GM21390 (cell line): ENCODE measurements around the gene SLC24A1.

Source experiments
- ATAC-seq: cut with Tn5 transposase; IDR thresholded peaks from one replicate; pipeline ENCODE4 v1.9.1; 2021; ENCODE audit not compliant: unreplicated experiment

The SLC24A1 gene

DNA sequence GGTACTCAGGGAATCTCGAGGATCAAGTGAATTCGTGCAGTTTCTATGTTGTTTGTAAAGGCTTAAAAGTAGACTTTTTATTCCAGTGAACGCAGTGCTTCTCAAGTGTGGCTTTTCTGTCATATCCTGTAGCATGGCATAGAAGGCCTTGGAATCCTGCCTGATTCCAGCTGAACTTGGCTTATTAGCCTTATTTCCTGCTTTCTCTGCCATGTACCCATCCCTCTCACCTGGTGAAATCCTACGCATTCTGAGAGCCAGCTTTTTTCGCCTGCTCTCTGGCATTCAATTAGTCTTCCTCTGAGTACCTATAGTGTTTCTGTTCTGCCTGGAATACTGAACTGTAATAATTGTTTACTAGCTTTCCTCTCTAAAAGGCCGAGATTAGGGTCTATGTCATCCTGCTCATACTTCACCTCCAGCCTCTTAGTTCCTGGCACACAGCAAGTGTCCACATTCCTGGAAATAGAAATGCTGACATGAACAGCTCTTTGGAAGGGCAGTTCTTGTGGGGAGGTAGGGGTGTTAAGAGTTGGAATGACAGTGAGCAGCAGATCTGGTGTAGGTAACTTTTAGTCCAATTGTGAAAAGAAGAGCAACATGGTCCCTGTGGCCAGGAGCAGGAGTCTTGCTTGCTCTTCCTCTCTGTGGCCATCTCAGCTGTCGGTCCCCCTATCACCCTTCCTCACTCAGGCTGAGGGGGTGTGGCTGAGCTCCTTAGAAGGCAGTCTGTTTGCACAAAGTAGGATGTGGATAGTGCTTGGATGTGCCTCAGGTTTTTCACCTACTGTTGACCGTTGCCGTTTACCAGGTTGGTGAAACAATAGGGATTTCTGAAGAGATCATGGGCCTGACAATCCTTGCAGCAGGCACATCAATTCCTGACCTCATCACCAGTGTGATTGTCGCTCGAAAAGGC is 30.4 kb downstream of the SLC24A1 start:
- no peak for ATAC-seq

DNA sequence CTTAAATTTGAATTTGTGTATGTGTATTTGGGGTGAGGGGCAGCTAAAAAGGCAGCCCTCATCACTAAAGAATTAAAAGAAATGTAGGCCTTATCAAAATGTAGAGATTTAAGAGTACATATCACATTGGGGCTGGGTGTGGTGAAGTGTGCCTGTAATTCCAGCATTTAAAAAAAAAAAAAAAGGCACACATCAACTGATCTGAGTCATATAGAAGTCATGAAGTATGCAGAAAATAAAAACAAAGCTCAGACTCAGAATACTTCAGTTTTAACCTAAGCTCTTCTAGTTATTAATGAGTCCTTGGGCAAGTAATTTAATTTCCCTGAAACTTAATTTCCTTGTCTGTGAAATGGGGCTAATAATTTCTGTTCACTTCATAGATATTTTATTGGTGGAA is 31.6 kb downstream of the SLC24A1 start:
- no peak for ATAC-seq

DNA sequence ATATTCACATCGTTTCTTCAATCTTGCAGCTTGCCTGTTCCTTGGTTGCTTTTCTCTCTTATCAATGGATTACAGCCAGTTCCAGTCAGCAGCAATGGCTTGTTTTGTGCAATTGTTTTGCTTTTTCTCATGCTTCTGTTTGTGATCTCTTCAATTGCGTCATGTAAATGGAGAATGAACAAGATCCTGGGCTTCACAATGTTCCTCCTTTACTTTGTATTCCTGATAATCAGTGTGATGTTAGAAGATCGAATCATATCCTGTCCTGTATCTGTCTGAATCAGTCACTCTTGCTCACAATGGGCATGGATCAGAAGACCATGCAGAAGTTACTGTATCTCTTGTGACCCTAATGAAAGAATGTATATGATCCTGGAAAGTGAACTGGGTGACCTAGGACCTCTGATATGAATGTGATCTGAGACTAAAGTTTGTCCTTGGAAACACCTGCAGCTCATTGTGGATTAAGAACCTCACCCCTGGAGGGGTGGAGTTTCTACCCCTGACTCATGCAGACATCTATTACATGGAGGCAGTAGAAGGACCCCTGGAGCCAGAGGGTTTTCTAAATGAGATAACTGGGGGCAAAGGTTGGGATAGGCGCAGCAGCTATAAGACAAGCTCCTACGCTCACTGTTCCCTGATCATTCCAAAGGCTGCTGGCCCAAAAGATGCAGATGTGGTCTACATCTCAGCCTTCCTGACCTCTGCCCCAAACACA is 32.2 kb downstream of the SLC24A1 start:
- ATAC-seq: no peak

DNA sequence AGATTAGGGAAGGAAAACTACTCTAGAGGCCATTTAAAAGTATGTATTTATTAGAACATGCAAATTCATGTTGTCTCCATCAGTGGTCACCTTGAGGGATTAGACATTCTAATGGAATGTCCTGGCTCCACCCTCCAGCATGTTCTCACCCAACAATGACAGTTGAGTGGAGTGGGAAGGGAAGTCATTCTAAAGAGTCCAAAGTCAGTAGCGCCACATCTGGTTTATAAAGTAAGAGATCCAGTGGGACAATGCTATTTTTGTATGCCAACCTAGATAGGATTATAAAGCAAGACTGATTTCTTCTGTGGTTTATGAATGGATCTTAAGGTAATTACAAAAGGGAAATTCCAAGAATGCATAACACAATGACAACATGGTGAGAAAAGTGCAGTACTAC is 33.3 kb downstream of the SLC24A1 start:
- no peak for ATAC-seq

DNA sequence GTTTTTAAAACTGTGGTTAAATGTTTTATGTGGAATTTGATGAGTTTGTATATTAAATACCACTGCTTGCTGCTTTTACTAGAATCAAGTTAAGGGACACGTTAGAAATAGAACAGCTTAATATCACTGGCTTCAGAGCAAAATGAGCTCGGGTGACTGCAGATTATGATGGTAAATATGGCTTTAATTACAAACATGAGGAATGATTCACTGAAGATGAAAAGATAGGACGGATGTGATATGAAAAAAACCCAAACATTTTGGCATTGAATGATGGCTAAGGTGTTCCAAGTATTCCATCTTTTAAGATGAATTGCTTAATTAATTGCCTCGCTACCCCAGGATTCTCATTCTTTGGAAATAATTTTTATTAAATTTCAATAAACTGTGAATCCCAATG is 33.7 kb downstream of the SLC24A1 start:
- no peak for ATAC-seq

DNA sequence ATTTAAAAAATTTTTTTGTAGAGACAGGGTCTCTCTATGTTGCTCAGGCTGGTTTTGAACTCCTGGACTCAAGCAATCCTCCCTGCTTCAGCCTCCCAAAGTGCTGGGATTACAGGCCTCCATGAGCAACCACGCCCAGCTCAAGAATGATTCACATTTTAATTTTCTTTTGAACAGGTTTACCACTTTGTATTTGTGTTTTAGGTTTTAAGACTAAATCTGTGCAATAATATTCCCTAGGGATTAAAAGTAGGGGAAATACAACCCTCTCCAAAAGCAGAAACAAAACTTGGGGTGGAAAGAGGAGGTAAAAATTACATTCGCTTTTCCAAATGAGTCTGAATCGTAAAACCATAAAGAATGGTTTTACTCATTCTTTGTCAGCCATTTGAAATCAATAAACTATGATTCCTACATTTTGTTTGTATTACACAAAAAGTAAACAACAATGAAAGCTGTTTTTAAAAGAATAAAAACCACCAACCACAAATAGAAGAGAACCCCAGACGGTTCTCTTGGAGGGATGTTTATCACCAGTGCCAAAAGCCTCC is 37.8 kb downstream of the SLC24A1 start:
- no peak for ATAC-seq

DNA sequence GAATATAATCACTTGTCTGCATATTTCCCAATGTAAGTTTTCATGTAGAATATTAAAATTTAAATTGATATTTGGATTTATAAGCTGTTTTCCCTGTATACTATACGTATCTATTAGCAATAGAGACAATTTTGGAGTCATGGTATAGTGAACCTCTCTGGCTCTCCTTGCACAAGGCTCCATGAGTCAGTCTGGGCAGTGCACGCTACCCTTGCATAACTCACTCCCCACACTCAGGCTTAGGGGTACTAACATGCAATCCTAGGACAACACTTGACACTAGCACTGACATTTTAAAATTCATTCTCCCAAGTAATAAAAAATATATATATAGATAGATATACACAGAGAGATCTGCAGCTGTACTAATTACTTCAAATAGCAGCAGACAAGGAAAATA is 39.2 kb downstream of the SLC24A1 start:
- no peak for ATAC-seq

DNA sequence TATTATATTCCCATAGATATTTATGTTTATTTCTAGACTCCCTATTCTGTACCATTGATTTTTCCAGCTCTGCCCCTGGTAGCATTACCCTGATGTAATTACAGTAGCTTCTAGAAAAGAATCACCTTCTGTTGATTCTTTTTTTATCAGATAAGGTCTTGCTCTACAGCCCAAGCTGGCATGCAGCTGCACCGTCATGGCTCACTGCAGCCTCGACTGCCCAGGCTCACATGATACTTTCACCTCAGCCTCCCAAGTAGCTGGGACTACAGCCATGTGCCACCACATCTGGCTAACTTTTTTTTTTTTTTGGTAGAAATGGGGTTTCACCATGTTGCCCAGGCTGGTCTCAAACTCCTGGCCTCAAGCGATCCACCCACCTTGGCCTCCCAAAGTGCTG is 41.8 kb downstream of the SLC24A1 start:
- ATAC-seq: no peak

DNA sequence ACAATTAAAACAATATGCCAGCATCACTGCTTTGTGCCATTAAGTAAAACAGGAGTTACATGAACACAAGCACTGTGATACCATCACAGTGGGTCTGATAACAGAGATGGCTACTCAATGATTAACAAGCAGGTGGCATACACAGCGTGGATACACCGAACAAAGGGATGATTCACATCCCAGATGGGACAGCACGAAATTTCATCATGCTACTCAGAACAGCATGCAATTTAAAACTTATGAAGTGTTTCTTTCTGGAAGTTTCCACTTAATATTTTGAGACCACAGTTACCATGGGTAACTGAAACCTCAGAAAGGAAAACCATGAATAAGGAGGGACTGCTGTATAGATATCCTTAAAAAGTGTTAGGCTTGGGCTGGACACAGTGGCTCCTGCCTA is 44.5 kb downstream of the SLC24A1 start:
- no peak for ATAC-seq

DNA sequence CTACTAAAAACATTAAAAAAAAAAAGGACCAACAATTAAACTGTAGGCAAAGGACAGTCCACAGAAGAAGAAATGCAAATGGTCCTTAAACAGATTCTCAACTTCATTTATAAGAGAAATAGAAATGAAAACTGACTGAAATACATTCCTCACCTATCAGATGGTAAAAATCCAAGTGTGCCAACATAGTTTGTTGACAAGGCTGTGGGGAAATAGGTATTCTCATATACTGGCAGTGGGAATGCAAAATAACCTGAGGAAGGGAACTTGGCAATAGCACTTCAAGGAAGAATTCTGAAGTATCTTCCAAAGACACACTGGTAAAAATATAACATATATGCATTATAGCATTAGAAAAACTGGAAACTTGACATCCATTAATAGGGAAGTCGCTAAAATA is 53.8 kb downstream of the SLC24A1 start:
- no peak for ATAC-seq

DNA sequence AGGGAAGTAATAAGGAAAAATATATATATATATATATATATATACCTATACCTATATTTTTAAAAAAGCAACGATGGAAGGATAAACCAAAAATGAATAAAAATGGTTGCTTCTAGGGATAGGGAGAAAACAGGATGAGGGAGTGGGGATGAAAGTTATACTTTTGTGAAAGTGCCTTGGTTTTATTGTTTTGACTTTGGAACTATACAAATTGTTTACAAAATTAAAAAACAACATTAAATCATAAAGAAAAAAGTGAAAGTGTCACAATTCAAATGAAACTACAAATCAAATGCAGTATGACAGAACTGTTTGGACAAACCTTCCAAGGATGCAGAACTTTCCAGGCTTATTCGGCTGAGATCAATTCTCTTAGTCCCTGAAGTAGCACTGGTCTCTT is 54.4 kb downstream of the SLC24A1 start:
- ATAC-seq: no peak

DNA sequence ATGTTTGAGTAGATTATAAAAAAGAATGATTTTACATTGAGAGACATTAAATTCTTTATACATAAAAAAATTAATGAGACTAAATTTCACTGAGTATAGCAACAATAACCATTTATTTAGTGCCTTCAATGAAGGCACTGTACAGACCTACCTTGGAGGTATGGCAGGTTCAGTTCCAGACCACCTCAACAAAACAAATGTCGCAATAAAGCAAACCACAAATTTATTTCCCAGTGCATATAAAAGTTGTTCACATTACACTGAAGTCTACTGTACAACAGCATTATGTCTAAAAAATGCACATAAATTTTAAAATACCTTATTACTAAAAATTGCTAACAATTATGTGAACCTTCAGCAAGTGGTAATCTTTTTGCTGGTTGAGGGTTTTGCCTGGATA is 58.8 kb downstream of the SLC24A1 start:
- no peak for ATAC-seq

DNA sequence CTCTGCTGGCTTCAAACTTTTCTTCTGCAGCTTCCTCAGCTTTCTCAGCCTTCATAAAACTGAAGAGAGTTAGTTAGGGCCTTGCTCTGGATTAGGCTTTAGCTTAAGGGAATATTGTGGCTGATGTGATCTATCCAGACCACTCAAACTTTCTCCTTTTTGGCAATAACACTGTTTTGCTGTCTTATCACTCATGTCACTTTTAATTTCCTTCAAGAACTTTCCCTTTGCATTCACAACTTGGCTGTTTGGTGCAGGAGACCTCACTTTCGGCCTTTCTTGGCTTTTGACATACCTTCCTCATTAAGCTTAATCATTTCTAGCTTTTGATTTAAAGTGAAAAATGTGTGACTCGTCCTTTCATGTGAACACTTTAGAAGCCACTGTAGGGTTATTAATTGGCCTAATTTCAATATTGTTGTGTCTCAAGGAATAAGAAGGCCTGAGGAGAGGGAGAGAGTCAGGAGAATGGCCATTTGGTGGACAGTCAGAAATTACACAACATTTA is 60.7 kb downstream of the SLC24A1 start:
- no peak for ATAC-seq

DNA sequence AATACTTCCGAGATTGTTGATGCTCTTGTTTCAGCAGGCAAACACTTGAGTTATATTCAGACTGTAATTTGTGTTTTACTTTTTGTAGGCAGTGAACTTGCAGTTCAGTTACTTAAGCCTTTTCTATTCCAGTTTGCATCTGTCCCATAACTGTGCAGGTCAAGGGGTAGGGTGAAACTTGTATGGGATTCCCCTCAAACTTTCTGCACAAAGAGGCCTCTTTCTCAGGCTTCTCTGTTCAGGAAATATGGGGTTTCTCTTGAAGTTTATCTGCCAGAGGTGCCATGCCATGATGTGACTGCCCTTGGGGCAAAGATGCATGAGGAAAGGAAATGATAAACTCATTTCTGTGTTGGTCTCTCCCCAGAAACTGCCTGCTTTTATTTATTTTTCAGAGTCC is 66.7 kb downstream of the SLC24A1 start:
- no peak for ATAC-seq

DNA sequence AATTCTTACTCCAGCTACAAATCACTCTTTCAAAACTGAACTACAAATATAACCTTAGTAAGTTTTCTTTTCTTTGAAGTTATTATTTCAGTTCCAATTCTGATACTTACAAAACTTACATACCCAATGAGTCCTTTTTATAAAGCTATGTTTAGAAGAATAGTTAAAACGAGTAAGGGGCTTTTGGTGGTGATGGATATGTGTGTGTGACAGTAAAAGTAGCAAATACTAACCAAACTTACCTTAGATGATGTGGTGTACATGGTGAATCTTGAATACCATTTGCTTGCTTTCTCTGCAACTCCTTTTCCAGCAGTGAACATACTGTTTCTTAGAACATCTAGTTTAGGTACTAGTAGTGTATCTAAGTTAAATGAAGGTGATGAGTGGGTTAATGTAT is 68.4 kb downstream of the SLC24A1 start:
- no peak for ATAC-seq

DNA sequence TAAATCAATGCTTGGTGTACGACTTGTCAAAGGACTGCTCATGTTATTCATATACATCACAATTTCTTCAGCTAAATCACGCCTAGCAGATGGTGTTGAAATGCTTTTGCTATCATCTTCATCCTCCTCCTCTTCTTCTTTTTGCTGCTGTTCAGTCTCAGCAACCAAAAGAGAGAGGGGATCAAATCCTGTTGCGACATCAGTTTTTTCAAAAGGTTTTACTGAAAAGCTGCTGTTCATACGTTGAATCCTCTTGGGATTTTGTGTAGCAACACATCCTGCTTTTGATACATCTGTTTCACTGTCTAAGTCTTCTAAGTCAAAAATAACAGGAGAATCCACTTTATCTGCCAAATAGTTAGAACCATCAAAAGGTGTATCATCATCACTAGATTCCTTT is 69.0 kb downstream of the SLC24A1 start:
- no peak for ATAC-seq

DNA sequence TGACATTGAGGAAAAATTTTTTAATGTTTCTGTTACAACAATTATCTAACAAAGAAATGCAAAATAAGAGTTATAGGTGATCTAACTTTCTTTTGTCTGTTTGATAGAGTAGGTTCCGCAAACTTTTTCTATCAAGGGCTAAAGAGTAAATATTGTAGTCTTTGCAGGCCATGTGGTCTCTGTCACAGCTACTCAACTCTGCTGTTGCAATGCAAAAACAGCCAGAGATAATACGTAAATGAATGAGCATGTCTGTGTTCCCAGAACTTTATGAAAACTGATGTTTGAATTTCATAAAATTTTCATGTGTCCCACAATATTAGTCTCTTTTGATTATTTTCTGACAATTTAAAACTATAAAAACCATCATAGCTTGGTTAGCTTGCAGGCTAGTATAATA is 73.3 kb downstream of the SLC24A1 start:
- ATAC-seq: no peak
